SK-N-SH treated with all-trans-retinoic acid at 6 μM for 48 hours (cell line): ENCODE results near the gene UNC5C.

Experiments
- ATAC-seq: fragments of 200-7000 bp; cut with Tn5 transposase; 3 replicates; pipeline ENCODE4 v1.9.1; 2020; ENCODE audit warnings: mild to moderate bottlenecking, moderate library complexity
- ARNTL ChIP-seq: fragments of 450-650 bp; formaldehyde crosslinking; IDR thresholded peaks from 2 replicates; pipeline ENCODE4 v1.5.0; 2020; ENCODE audit warnings: low read depth, mild to moderate bottlenecking, moderate library complexity, borderline replicate concordance
- BACH2 ChIP-seq: fragments of 250-450 bp; sonication (Bioruptor Pico); IDR thresholded peaks from 2 replicates; pipeline ENCODE4 v1.9.0; 2021; ENCODE audit warnings: mild to moderate bottlenecking, borderline replicate concordance
- CSDC2 ChIP-seq: fragments of 250-450 bp; sonication (Bioruptor Pico); IDR thresholded peaks from 2 replicates; pipeline ENCODE4 v1.5.0; 2020; ENCODE audit warnings: mild to moderate bottlenecking, moderate library complexity
- ESRRG ChIP-seq: fragments of 250-450 bp; sonication (Bioruptor Pico); IDR thresholded peaks from 2 replicates; pipeline ENCODE4 v1.6.1; 2021; ENCODE audit warnings: mild to moderate bottlenecking
- GLIS3 ChIP-seq: fragments of 250-450 bp; sonication (Bioruptor Pico); IDR thresholded peaks from 2 replicates; pipeline ENCODE4 v1.5.0; 2020; ENCODE audit warnings: mild to moderate bottlenecking, moderate library complexity
- PPARA ChIP-seq: fragments of 250-450 bp; sonication (Bioruptor Pico); IDR thresholded peaks from 2 replicates; pipeline ENCODE4 v1.5.0; 2020; ENCODE audit warnings: mild to moderate bottlenecking, borderline replicate concordance
- RARB ChIP-seq: fragments of 250-450 bp; sonication (Bioruptor Pico); IDR thresholded peaks from 2 replicates; pipeline ENCODE4 v1.8.0; 2021; ENCODE audit warnings: mild to moderate bottlenecking, moderate library complexity
- SNAI2 ChIP-seq: fragments of 250-450 bp; sonication (Bioruptor Pico); IDR thresholded peaks from 2 replicates; pipeline ENCODE4 v1.5.0; 2020; ENCODE audit warnings: mild to moderate bottlenecking, moderate library complexity
- TCF4 ChIP-seq: fragments of 250-450 bp; sonication (Bioruptor Pico); IDR thresholded peaks from 2 replicates; pipeline ENCODE4 v1.8.0; 2021; ENCODE audit warnings: mild to moderate bottlenecking, moderate library complexity, borderline replicate concordance
- TOX ChIP-seq: fragments of 250-450 bp; sonication (Bioruptor Pico); IDR thresholded peaks from 2 replicates; pipeline ENCODE4 v1.8.0; 2021; ENCODE audit warnings: mild to moderate bottlenecking, moderate library complexity, borderline replicate concordance
- ZC3H10 ChIP-seq: fragments of 250-450 bp; sonication (Bioruptor Pico); IDR thresholded peaks from 2 replicates; pipeline ENCODE4 v1.5.1; 2021; ENCODE audit warnings: mild to moderate bottlenecking, moderate library complexity
- ZFP3 ChIP-seq: fragments of 250-450 bp; sonication (Bioruptor Pico); IDR thresholded peaks from 2 replicates; pipeline ENCODE4 v1.5.0; 2020; ENCODE audit warnings: mild to moderate bottlenecking, moderate library complexity
- ZFP30 ChIP-seq: fragments of 450-650 bp; formaldehyde crosslinking; IDR thresholded peaks from 2 replicates; pipeline ENCODE4 v1.5.0; 2022; ENCODE audit warnings: mild to moderate bottlenecking, moderate library complexity
- ZNF565 ChIP-seq: fragments of 450-650 bp; formaldehyde crosslinking; conservative IDR thresholded peaks from 2 replicates; pipeline ENCODE4 v1.5.0; 2020; ENCODE audit warnings: low read depth, mild to moderate bottlenecking, moderate library complexity
- ZNF70 ChIP-seq: fragments of 450-650 bp; formaldehyde crosslinking; IDR thresholded peaks from 2 replicates; pipeline ENCODE4 v1.5.0; 2020; ENCODE audit warnings: mild to moderate bottlenecking, moderate library complexity
- ZNF8 ChIP-seq: fragments of 450-650 bp; formaldehyde crosslinking; IDR thresholded peaks from 2 replicates; pipeline ENCODE4 v1.5.0; 2020; ENCODE audit warnings: mild to moderate bottlenecking, moderate library complexity
- TF ChIP-seq, protein P1 (sequence below): fragments of 250-450 bp; sonication (Bioruptor Pico); IDR thresholded peaks from 2 replicates; pipeline ENCODE4 v1.8.0; 2021; ENCODE audit warnings: low read depth, mild to moderate bottlenecking, moderate library complexity, borderline replicate concordance
- TF ChIP-seq, protein P2 (sequence below): fragments of 250-450 bp; sonication (Bioruptor Pico); IDR thresholded peaks from 2 replicates; pipeline ENCODE4 v1.5.0; 2020; ENCODE audit warnings: mild to moderate bottlenecking, moderate library complexity
- TF ChIP-seq, protein P3 (sequence below): fragments of 250-450 bp; sonication (Bioruptor Pico); IDR thresholded peaks from 2 replicates; pipeline ENCODE4 v1.8.0; 2020; ENCODE audit warnings: mild to moderate bottlenecking, moderate library complexity, borderline replicate concordance
- TF ChIP-seq, protein P4 (sequence below): fragments of 250-450 bp; sonication (Bioruptor Pico); IDR thresholded peaks from 2 replicates; pipeline ENCODE4 v1.5.1; 2021; ENCODE audit warnings: mild to moderate bottlenecking, moderate library complexity
- TF ChIP-seq, protein P5 (sequence below): fragments of 250-450 bp; sonication (Bioruptor Pico); IDR thresholded peaks from 2 replicates; pipeline ENCODE4 v1.5.1; 2020; ENCODE audit warnings: low read depth, mild to moderate bottlenecking, moderate library complexity

Gene UNC5C

DNA sequence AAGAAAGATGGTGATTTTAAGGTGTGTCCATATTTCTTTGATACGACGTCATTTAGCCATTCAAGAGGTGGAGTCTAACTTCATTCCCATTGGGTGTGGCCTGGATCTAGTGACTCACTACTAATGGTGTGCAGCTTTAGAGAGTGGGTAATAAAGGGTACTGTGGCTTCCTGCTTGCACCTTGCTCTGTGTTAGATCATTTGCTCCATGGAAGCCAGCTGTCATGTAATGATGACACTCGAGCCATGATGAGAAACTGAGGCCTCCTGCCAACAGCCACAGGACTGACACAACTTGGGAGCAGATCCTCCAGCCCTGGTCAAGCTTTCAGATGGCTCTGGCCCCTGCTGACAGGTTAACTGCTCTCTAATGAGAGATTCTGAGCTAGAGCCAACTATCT is 82.0 kb downstream of the UNC5C start:
- no peak for TF ChIP-seq ZNF70 (CRISPR knock-in tag)
- no peak for TF ChIP-seq BACH2 (CRISPR knock-in tag)
- TF ChIP-seq GLIS3, result no peak
- TF ChIP-seq, protein P1, sequence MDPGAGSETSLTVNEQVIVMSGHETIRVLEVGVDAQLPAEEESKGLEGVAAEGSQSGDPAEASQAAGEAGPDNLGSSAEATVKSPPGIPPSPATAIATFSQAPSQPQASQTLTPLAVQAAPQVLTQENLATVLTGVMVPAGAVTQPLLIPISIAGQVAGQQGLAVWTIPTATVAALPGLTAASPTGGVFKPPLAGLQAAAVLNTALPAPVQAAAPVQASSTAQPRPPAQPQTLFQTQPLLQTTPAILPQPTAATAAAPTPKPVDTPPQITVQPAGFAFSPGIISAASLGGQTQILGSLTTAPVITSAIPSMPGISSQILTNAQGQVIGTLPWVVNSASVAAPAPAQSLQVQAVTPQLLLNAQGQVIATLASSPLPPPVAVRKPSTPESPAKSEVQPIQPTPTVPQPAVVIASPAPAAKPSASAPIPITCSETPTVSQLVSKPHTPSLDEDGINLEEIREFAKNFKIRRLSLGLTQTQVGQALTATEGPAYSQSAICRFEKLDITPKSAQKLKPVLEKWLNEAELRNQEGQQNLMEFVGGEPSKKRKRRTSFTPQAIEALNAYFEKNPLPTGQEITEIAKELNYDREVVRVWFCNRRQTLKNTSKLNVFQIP (CRISPR knock-in tag), result no peak
- no peak for TF ChIP-seq RARB (CRISPR knock-in tag)
- TF ChIP-seq, protein P2, sequence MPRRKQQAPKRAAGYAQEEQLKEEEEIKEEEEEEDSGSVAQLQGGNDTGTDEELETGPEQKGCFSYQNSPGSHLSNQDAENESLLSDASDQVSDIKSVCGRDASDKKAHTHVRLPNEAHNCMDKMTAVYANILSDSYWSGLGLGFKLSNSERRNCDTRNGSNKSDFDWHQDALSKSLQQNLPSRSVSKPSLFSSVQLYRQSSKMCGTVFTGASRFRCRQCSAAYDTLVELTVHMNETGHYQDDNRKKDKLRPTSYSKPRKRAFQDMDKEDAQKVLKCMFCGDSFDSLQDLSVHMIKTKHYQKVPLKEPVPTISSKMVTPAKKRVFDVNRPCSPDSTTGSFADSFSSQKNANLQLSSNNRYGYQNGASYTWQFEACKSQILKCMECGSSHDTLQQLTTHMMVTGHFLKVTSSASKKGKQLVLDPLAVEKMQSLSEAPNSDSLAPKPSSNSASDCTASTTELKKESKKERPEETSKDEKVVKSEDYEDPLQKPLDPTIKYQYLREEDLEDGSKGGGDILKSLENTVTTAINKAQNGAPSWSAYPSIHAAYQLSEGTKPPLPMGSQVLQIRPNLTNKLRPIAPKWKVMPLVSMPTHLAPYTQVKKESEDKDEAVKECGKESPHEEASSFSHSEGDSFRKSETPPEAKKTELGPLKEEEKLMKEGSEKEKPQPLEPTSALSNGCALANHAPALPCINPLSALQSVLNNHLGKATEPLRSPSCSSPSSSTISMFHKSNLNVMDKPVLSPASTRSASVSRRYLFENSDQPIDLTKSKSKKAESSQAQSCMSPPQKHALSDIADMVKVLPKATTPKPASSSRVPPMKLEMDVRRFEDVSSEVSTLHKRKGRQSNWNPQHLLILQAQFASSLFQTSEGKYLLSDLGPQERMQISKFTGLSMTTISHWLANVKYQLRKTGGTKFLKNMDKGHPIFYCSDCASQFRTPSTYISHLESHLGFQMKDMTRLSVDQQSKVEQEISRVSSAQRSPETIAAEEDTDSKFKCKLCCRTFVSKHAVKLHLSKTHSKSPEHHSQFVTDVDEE, result no peak
- no peak for TF ChIP-seq ESRRG (CRISPR knock-in tag)
- TF ChIP-seq ZNF8, result no peak
- TF ChIP-seq ZFP3 (CRISPR knock-in tag), result no peak
- TF ChIP-seq TCF4, result no peak
- no peak for TF ChIP-seq TOX (CRISPR knock-in tag)
- no peak for TF ChIP-seq ZFP30 (CRISPR knock-in tag)
- no peak for TF ChIP-seq SNAI2 (CRISPR knock-in tag)
- TF ChIP-seq, protein P3, sequence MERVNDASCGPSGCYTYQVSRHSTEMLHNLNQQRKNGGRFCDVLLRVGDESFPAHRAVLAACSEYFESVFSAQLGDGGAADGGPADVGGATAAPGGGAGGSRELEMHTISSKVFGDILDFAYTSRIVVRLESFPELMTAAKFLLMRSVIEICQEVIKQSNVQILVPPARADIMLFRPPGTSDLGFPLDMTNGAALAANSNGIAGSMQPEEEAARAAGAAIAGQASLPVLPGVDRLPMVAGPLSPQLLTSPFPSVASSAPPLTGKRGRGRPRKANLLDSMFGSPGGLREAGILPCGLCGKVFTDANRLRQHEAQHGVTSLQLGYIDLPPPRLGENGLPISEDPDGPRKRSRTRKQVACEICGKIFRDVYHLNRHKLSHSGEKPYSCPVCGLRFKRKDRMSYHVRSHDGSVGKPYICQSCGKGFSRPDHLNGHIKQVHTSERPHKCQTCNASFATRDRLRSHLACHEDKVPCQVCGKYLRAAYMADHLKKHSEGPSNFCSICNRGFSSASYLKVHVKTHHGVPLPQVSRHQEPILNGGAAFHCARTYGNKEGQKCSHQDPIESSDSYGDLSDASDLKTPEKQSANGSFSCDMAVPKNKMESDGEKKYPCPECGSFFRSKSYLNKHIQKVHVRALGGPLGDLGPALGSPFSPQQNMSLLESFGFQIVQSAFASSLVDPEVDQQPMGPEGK, result no peak
- no peak for TF ChIP-seq CSDC2 (CRISPR knock-in tag)
- TF ChIP-seq, protein P4, sequence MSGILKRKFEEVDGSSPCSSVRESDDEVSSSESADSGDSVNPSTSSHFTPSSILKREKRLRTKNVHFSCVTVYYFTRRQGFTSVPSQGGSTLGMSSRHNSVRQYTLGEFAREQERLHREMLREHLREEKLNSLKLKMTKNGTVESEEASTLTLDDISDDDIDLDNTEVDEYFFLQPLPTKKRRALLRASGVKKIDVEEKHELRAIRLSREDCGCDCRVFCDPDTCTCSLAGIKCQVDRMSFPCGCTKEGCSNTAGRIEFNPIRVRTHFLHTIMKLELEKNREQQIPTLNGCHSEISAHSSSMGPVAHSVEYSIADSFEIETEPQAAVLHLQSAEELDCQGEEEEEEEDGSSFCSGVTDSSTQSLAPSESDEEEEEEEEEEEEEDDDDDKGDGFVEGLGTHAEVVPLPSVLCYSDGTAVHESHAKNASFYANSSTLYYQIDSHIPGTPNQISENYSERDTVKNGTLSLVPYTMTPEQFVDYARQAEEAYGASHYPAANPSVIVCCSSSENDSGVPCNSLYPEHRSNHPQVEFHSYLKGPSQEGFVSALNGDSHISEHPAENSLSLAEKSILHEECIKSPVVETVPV (CRISPR knock-in tag), result no peak
- TF ChIP-seq PPARA (CRISPR knock-in tag), result no peak
- no peak for TF ChIP-seq ZNF565 (CRISPR knock-in tag)
- no peak; the same call in 2 of the 3 replicates for ATAC-seq

DNA sequence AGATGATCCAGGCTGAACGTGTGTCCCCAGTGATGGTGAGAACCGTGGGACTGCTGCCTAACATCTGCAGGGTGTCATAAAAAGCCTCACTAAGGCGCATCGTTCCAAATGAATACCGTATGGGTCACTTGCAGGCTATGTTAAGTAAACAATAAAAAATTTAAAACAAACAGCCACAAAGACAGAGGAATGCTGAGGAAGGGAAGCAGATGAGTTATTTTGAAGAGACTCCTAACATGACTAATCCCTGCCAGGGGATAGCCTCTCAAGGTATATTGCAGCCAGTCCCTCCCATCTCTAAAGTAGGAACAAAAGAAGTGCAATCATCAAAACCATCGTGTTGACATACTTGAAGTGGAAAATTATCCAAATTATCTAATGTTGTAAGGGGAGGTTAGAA is 83.8 kb downstream of the UNC5C start:
- ATAC-seq, result no peak; the same call in 2 of the 3 replicates
- TF ChIP-seq ZNF8 (no peak), ZFP3 (CRISPR knock-in tag) (no peak), ZNF565 (CRISPR knock-in tag) (no peak), ESRRG (CRISPR knock-in tag) (no peak), PPARA (CRISPR knock-in tag) (no peak), GLIS3 (no peak), SNAI2 (CRISPR knock-in tag) (no peak), ZFP30 (CRISPR knock-in tag) (no peak), BACH2 (CRISPR knock-in tag) (no peak), TCF4 (no peak), ARNTL (no peak), RARB (CRISPR knock-in tag) (no peak), ZNF70 (CRISPR knock-in tag) (no peak), ZC3H10 (CRISPR knock-in tag) (no peak)
- TF ChIP-seq, protein P4 (CRISPR knock-in tag), result no peak
- TF ChIP-seq, protein P2, result no peak
- TF ChIP-seq, protein P3, result no peak
- TF ChIP-seq, protein P5, sequence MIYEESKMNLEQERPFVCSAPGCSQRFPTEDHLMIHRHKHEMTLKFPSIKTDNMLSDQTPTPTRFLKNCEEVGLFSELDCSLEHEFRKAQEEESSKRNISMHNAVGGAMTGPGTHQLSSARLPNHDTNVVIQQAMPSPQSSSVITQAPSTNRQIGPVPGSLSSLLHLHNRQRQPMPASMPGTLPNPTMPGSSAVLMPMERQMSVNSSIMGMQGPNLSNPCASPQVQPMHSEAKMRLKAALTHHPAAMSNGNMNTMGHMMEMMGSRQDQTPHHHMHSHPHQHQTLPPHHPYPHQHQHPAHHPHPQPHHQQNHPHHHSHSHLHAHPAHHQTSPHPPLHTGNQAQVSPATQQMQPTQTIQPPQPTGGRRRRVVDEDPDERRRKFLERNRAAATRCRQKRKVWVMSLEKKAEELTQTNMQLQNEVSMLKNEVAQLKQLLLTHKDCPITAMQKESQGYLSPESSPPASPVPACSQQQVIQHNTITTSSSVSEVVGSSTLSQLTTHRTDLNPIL (CRISPR knock-in tag), result no peak
